22Rv1 (cell line): ENCODE measurements around the gene DENND4B.

Experiments used
- ZFX ChIP-seq: fragments of 450-650 bp; IDR thresholded peaks from 2 replicates; pipeline ENCODE4 v1.6.1; 2017; ENCODE audit warnings: antibody characterized with exemption, borderline replicate concordance
- TF ChIP-seq, protein P1 (sequence below): fragments of 450-650 bp; IDR thresholded peaks from 2 replicates; pipeline ENCODE4 v1.5.1; 2017; ENCODE audit warnings: mild to moderate bottlenecking

DNA sequence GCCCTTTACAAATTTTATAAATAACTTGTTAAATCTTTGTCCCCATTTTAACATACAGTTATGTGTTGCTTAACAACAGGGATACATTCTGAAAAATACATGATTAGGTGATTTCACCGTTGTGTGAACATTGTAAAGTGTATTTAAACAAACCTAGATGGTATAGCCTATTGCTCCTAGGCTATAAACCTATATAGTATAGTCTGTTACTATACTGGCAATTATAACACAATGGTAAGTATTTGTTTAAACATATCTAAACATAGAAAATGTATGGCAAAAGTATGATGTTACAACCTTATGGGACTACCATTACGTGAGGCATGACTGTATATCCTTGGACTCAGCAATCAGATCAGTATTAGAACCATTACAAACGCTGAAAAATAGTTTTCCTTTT lies 60.4 kb downstream of the DENND4B start:
- TF ChIP-seq, protein P1, sequence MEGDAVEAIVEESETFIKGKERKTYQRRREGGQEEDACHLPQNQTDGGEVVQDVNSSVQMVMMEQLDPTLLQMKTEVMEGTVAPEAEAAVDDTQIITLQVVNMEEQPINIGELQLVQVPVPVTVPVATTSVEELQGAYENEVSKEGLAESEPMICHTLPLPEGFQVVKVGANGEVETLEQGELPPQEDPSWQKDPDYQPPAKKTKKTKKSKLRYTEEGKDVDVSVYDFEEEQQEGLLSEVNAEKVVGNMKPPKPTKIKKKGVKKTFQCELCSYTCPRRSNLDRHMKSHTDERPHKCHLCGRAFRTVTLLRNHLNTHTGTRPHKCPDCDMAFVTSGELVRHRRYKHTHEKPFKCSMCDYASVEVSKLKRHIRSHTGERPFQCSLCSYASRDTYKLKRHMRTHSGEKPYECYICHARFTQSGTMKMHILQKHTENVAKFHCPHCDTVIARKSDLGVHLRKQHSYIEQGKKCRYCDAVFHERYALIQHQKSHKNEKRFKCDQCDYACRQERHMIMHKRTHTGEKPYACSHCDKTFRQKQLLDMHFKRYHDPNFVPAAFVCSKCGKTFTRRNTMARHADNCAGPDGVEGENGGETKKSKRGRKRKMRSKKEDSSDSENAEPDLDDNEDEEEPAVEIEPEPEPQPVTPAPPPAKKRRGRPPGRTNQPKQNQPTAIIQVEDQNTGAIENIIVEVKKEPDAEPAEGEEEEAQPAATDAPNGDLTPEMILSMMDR = no peak
- no peak for TF ChIP-seq ZFX
